HepG2 (cell line): ENCODE measurements around the gene ARFGAP1.
"Not testable (repeated sequence)": the region's sequence is repeated elsewhere in the genome, so short reads cannot be mapped to it uniquely, and the experiment has no call there.

Experiments used
- DNMT3B ChIP-seq: conservative IDR thresholded peaks from 2 replicates; pipeline ENCODE4 v1.6.1; 2016; ENCODE audit warnings: missing biosample characterization, control low read depth
- NFIB ChIP-seq: sonication (generic); formaldehyde crosslinking; IDR thresholded peaks from 2 replicates; pipeline ENCODE4 v1.9.0; 2021; ENCODE audit warnings: missing genetic modification reagents, mild to moderate bottlenecking, borderline replicate concordance
- POLR2A ChIP-seq, 2 experiments: IDR thresholded peaks; 2 replicates each; pipeline ENCODE4 v1.6.1; 2011; ENCODE audit warnings: low read depth in 2 of 2, low read length in 2 of 2, mild to moderate bottlenecking in 1 of 2, moderate library complexity in 1 of 2; ENCODE audit not compliant: insufficient read depth in 1 of 2
- POLR2AphosphoS5 ChIP-seq: IDR thresholded peaks from 2 replicates; pipeline ENCODE4 v1.6.1; 2012; ENCODE audit warnings: low read depth, low read length
- SMAD1 ChIP-seq: sonication (generic); formaldehyde crosslinking; IDR thresholded peaks from 2 replicates; pipeline ENCODE4 v1.4.0; 2020; ENCODE audit warnings: missing genetic modification reagents, low read depth, mild to moderate bottlenecking, borderline replicate concordance
- STAT5B ChIP-seq: sonication (generic); formaldehyde crosslinking; IDR thresholded peaks from 2 replicates; pipeline ENCODE4 v1.4.0; 2020; ENCODE audit warnings: missing genetic modification reagents
- ZFP36L2 ChIP-seq: sonication (generic); formaldehyde crosslinking; IDR thresholded peaks from 2 replicates; pipeline ENCODE4 v1.4.0; 2020; ENCODE audit warnings: missing genetic modification reagents

DNA sequence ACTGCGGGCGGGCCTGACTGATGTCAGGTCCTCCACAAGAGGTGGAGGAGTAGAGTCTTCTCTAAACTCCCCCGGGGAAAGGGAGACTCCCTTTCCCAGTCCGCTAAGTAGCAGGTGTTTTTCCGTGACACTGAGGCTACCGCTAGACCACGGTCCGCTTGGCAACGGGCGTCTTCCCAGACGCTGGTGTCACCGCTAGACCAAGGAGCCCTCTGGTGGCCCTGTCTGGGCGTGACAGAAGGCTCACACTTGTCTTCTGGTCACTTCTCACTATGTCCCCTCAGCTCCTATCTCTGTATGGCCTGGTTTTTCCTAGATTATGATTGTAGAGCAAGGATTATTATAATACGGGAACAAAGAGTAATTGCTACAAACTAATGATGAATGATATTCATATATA lies 21.3 kb upstream of the ARFGAP1 start:
- TF ChIP-seq SMAD1 (CRISPR knock-in tag); STAT5B (CRISPR knock-in tag); POLR2A (IDR thresholded peaks at IDR 0.05; ENCODE audit: insufficient read depth in 1 of 2, low read depth in 2 of 2, low read length in 2 of 2); ZFP36L2 (CRISPR knock-in tag); POLR2AphosphoS5; NFIB (CRISPR knock-in tag); DNMT3B (CRISPR knock-in tag): not testable (repeated sequence)
